HepG2 (cell line): ENCODE data around the gene ENPP7. TPM values are rescaled to one million over a fixed set of nuclear protein-coding genes. Genes with fewer than 3 reads are reported as not detected.

Experiments
- BORCS8-MEF2B ChIP-seq: sonication (generic); formaldehyde crosslinking; IDR thresholded peaks from 2 replicates; pipeline ENCODE4 v1.8.0; 2022; ENCODE audit warnings: mild to moderate bottlenecking, missing genetic modification reagents
- EED ChIP-seq: sonication (generic); formaldehyde crosslinking; IDR thresholded peaks from 2 replicates; pipeline ENCODE4 v1.5.0; 2020; ENCODE audit warnings: mild to moderate bottlenecking, missing genetic modification reagents
- EHMT2 ChIP-seq: fragments of 200-600 bp; sonication (generic); IDR thresholded peaks from 2 replicates; pipeline ENCODE4 v1.7.0; 2017; ENCODE audit warnings: antibody characterized with exemption, low read depth, low read length, borderline replicate concordance
- FUBP1 ChIP-seq: sonication (generic); formaldehyde crosslinking; IDR thresholded peaks from 2 replicates; pipeline ENCODE4 v1.5.1; 2020; ENCODE audit warnings: missing genetic modification reagents, mild to moderate bottlenecking, borderline replicate concordance
- HDAC2 ChIP-seq: sonication (generic); formaldehyde crosslinking; IDR thresholded peaks from 2 replicates; pipeline ENCODE4 v1.4.0; 2020; ENCODE audit warnings: missing genetic modification reagents
- HHEX ChIP-seq: IDR thresholded peaks from 2 replicates; pipeline ENCODE4 v1.6.1; 2016; ENCODE audit warnings: control low read depth
- HOXD1 ChIP-seq: sonication (generic); formaldehyde crosslinking; IDR thresholded peaks from 2 replicates; pipeline ENCODE4 v1.5.0; 2020; ENCODE audit warnings: missing genetic modification reagents
- MED13 ChIP-seq: sonication (generic); formaldehyde crosslinking; IDR thresholded peaks from 2 replicates; pipeline ENCODE4 v1.5.0; 2020; ENCODE audit warnings: missing genetic modification reagents
- MTF1 ChIP-seq: sonication (generic); formaldehyde crosslinking; IDR thresholded peaks from 2 replicates; pipeline ENCODE4 v1.5.0; 2020; ENCODE audit warnings: missing genetic modification reagents
- MXD1 ChIP-seq: sonication (generic); formaldehyde crosslinking; IDR thresholded peaks from 2 replicates; pipeline ENCODE4 v1.4.0; 2020; ENCODE audit warnings: mild to moderate bottlenecking, missing genetic modification reagents
- MYNN ChIP-seq: sonication (generic); formaldehyde crosslinking; IDR thresholded peaks from 2 replicates; pipeline ENCODE4 v1.4.0; 2020; ENCODE audit warnings: mild to moderate bottlenecking, low read depth, missing genetic modification reagents
- THAP11 ChIP-seq: IDR thresholded peaks from 2 replicates; pipeline ENCODE4 v1.6.1; 2016; ENCODE audit warnings: missing biosample characterization, missing genetic modification reagents
- TP53 ChIP-seq: sonication (generic); formaldehyde crosslinking; conservative IDR thresholded peaks from 2 replicates; pipeline ENCODE4 v1.4.0; 2020; ENCODE audit warnings: missing genetic modification reagents
- ZBTB33 ChIP-seq: sonication (generic); formaldehyde crosslinking; IDR thresholded peaks from 2 replicates; pipeline ENCODE4 v1.4.0; 2020; ENCODE audit warnings: missing genetic modification reagents
- ZNF879 ChIP-seq: sonication (generic); formaldehyde crosslinking; IDR thresholded peaks from 2 replicates; pipeline ENCODE4 v1.8.1; 2023; ENCODE audit warnings: missing genetic modification reagents
- ZSCAN29 ChIP-seq: sonication (generic); formaldehyde crosslinking; conservative IDR thresholded peaks from 2 replicates; pipeline ENCODE4 v1.4.0; 2020; ENCODE audit warnings: mild to moderate bottlenecking, missing genetic modification reagents
- ZSCAN9 ChIP-seq: IDR thresholded peaks from 2 replicates; pipeline ENCODE4 v1.6.1; 2016; ENCODE audit warnings: borderline replicate concordance
- polyA plus RNA-seq, 8 experiments: library from polyadenylated mRNA; depleted of rRNA in 3 of 8; stranded (reverse) in 7 of 8; unstranded in 1 of 8; fragments of >200 nt; fragmentation: Illumina TruSeq in 4 of 8; extraction: Trizol in 4 of 8; gene quantifications; 2 replicates each; pipeline versions ENCODE4 v1.2.1 to v1.2.3, GENCODE V29; 2011 to 2016; ENCODE audit warnings: low read depth in 4 of 8, missing spikeins in 1 of 8, mixed read lengths in 1 of 8; ENCODE audit not compliant: insufficient read depth in 1 of 8
- total RNA-seq, 5 experiments: library from RNA; depleted of rRNA; stranded (reverse); fragments of >200 nt; fragmentation: Illumina TruSeq; extraction: Trizol; gene quantifications; 2 replicates each; pipeline ENCODE4 v1.2.3, GENCODE V29; 2016; ENCODE audit warnings: low read depth in 1 of 5
- TF ChIP-seq, protein P1 (sequence below): sonication (generic); formaldehyde crosslinking; IDR thresholded peaks from 2 replicates; pipeline ENCODE4 v1.4.0; 2020; ENCODE audit warnings: low read depth, mild to moderate bottlenecking, missing genetic modification reagents
- TF ChIP-seq, protein P2 (sequence below): sonication (generic); formaldehyde crosslinking; IDR thresholded peaks from 2 replicates; pipeline ENCODE4 v1.8.1; 2023; ENCODE audit warnings: mild to moderate bottlenecking, missing genetic modification reagents
- TF ChIP-seq, protein P3 (sequence below): sonication (generic); formaldehyde crosslinking; IDR thresholded peaks from 2 replicates; pipeline ENCODE4 v1.5.1; 2020; ENCODE audit warnings: missing genetic modification reagents, mild to moderate bottlenecking, borderline replicate concordance

Gene ENPP7
- total and polyA plus RNA-seq, 2 of the 13 experiments (the other 11 are each of a cell fraction or from before 2014, with no cell fraction given) = 1.1 to 2.2 TPM

DNA sequence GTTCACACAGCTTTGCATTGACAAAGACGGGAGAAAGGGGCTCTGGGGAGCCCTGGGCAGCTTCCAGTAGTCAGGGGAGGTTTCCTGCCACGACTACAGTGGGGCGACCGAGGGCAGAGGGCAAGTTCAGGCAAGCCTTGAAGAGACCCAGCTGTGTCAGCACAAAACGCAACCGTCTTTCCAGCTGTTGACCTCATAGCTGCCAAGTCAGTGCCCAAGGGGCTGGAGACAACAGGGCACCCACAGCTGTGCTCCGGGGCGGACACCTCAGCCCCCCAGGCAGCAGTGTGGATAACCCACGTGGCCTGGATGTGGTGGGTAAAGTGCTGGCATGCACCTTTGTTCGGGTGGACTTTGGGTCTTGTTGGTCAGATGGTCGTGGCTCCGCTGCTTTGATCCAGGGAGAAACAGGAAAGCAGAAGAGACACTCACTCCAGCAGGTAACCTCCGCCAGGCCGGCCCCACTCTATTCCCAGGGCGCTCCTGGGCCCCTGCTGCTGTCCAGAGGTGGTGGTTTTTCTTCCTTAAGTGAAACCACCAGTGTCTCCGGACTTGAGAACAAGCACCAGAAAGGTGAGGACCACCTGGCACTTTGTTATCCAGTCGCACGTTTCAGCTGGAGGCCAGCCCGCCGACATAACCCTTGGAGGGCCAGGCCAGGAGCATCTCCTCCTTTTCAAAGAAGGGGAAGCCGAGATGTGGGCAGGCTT, 29.6 kb downstream of the ENPP7 start (continued):
- TF ChIP-seq FUBP1 (CRISPR knock-in tag) (0 out of 2 replicates have a peak, but pooled peaks have one; percentile 30), ZNF879 (CRISPR knock-in tag) (peak; percentile 84), MXD1 (peak; percentile 97), EHMT2 (no peak; the same call in 1 of the 2 replicates), BORCS8-MEF2B (CRISPR knock-in tag) (peak; percentile 92), ZSCAN29 (CRISPR knock-in tag) (peak; percentile 88), MTF1 (CRISPR knock-in tag) (no peak), MED13 (CRISPR knock-in tag) (no peak), HOXD1 (CRISPR knock-in tag) (peak; percentile 69; the same call in 1 of the 2 replicates), ZBTB33 (peak; percentile 94), THAP11 (CRISPR knock-in tag) (peak; percentile 68; the same call in 1 of the 2 replicates), ZSCAN9 (CRISPR knock-in tag) (no peak; the same call in 1 of the 2 replicates), HDAC2 (CRISPR knock-in tag) (peak; percentile 93), TP53 (CRISPR knock-in tag) (peak; percentile 96), HHEX (CRISPR knock-in tag) (no peak), MYNN (CRISPR knock-in tag) (no peak; the same call in 1 of the 2 replicates), EED (no peak; the same call in 1 of the 2 replicates)
- TF ChIP-seq, protein P1, sequence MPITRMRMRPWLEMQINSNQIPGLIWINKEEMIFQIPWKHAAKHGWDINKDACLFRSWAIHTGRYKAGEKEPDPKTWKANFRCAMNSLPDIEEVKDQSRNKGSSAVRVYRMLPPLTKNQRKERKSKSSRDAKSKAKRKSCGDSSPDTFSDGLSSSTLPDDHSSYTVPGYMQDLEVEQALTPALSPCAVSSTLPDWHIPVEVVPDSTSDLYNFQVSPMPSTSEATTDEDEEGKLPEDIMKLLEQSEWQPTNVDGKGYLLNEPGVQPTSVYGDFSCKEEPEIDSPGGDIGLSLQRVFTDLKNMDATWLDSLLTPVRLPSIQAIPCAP (CRISPR knock-in tag) = peak; percentile 88; the same call in 1 of the 2 replicates
- TF ChIP-seq, protein P2, sequence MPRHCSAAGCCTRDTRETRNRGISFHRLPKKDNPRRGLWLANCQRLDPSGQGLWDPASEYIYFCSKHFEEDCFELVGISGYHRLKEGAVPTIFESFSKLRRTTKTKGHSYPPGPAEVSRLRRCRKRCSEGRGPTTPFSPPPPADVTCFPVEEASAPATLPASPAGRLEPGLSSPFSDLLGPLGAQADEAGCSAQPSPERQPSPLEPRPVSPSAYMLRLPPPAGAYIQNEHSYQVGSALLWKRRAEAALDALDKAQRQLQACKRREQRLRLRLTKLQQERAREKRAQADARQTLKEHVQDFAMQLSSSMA (CRISPR knock-in tag) = peak; percentile 94; the same call in 1 of the 2 replicates
- TF ChIP-seq, protein P3, sequence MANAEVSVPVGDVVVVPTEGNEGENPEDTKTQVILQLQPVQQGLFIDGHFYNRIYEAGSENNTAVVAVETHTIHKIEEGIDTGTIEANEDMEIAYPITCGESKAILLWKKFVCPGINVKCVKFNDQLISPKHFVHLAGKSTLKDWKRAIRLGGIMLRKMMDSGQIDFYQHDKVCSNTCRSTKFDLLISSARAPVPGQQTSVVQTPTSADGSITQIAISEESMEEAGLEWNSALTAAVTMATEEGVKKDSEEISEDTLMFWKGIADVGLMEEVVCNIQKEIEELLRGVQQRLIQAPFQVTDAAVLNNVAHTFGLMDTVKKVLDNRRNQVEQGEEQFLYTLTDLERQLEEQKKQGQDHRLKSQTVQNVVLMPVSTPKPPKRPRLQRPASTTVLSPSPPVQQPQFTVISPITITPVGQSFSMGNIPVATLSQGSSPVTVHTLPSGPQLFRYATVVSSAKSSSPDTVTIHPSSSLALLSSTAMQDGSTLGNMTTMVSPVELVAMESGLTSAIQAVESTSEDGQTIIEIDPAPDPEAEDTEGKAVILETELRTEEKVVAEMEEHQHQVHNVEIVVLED (CRISPR knock-in tag) = peak; percentile 73
